ENCODE data around the gene GJB5.
A peak's percentile ranks its signal among the peaks of the same experiment; 100 is the strongest.
"Not testable (repeated sequence)": the region's sequence is repeated elsewhere in the genome, so short reads cannot be mapped to it uniquely, and the experiment has no call there.

GJB5 gene

GRCh38 chr1:34770891-34771504 is 16.2 kb downstream of the GJB5 start:
- Histone ChIP-seq H3K27ac (ENCODE audit: low read depth, low read length) (no peak overlapping the region), H3K27me3 (ENCODE audit: insufficient read depth, low read length, poor library complexity) (no peaks in the 10 kb centered on the region), H3K9ac (ENCODE audit: low read length) (no peak overlapping the region), H3K79me2 (ENCODE audit: control insufficient read depth, insufficient read depth, low read length) (no peaks in the 10 kb centered on the region), H2BK5ac (ENCODE audit: low read length) (no peak overlapping the region), H4K8ac (ENCODE audit: low read depth, low read length) (no peak overlapping the region), H3K79me1 (ENCODE audit: low read length) (no peaks in the 10 kb centered on the region), H3K4me2 (ENCODE audit: low read length) (no peak overlapping the region), H3K23ac (ENCODE audit: low read length) (no peak overlapping the region), H2AK5ac (ENCODE audit: low read length) (no peak overlapping the region), H2BK15ac (replicated peaks; ENCODE audit: low read depth) (no peak overlapping the region), H4K5ac (ENCODE audit: low read length) (no peak overlapping the region), H3K4me3 (ENCODE audit: low read length) (no peak overlapping the region), H3K36me3 (ENCODE audit: control insufficient read depth, insufficient read depth, low read length) (no peaks in the 10 kb centered on the region), H3K4ac (ENCODE audit: low read depth, low read length) (no peak overlapping the region), H2BK120ac (ENCODE audit: low read depth, low read length) (no peak overlapping the region), H3K56ac (ENCODE audit: low read length) (peak overlapping the region; percentile 17), H3K4me1 (ENCODE audit: control insufficient read depth, low read depth, low read length) (no peaks in the 10 kb centered on the region), H3K18ac (ENCODE audit: low read length) (no peak overlapping the region)
- no peak for DNase-seq
- no CpG with 5 or more reads among the region's 5 CpGs for WGBS (ENCODE audit: extremely low coverage, insufficient coverage, low lambda C conversion rate)

GRCh38 chr1:34771573-34772371 is 16.9 kb downstream of the GJB5 start:
- Histone ChIP-seq H3K4me2 (ENCODE audit: low read length) (no peak overlapping the region), H3K36me3 (ENCODE audit: control insufficient read depth, insufficient read depth, low read length) (no peaks in the 10 kb centered on the region), H3K9ac (ENCODE audit: low read length) (no peak overlapping the region), H3K79me2 (ENCODE audit: control insufficient read depth, insufficient read depth, low read length) (no peaks in the 10 kb centered on the region), H3K23ac (ENCODE audit: low read length) (no peak overlapping the region), H4K5ac (ENCODE audit: low read length) (no peak overlapping the region), H3K4me3 (ENCODE audit: low read length) (no peak overlapping the region), H3K79me1 (ENCODE audit: low read length) (no peaks in the 10 kb centered on the region), H3K18ac (ENCODE audit: low read length) (no peak overlapping the region), H3K4ac (ENCODE audit: low read depth, low read length) (no peak overlapping the region), H2AK5ac (ENCODE audit: low read length) (no peak overlapping the region), H3K27ac (ENCODE audit: low read depth, low read length) (no peak overlapping the region), H2BK5ac (ENCODE audit: low read length) (no peak overlapping the region), H4K8ac (ENCODE audit: low read depth, low read length) (no peak overlapping the region), H2BK120ac (ENCODE audit: low read depth, low read length) (no peak overlapping the region), H2BK15ac (replicated peaks; ENCODE audit: low read depth) (no peak overlapping the region), H3K4me1 (ENCODE audit: control insufficient read depth, low read depth, low read length) (no peaks in the 10 kb centered on the region), H3K56ac (ENCODE audit: low read length) (no peak overlapping the region), H3K27me3 (ENCODE audit: insufficient read depth, low read length, poor library complexity) (no peaks in the 10 kb centered on the region)
- WGBS (ENCODE audit: extremely low coverage, insufficient coverage, low lambda C conversion rate), result no CpG with 5 or more reads among the region's 16 CpGs
- no peak for DNase-seq

GRCh38 chr1:34773114-34773513 is 18.3 kb downstream of the GJB5 start:
- H3K18ac ChIP-seq (ENCODE audit: low read length); H2BK120ac ChIP-seq (ENCODE audit: low read depth, low read length); H2BK5ac ChIP-seq (ENCODE audit: low read length); H3K9ac ChIP-seq (ENCODE audit: low read length); H3K79me1 ChIP-seq (ENCODE audit: low read length); H3K56ac ChIP-seq (ENCODE audit: low read length); H4K5ac ChIP-seq (ENCODE audit: low read length); H3K4me2 ChIP-seq (ENCODE audit: low read length); H3K36me3 ChIP-seq (ENCODE audit: control insufficient read depth, insufficient read depth, low read length); H3K4ac ChIP-seq (ENCODE audit: low read depth, low read length); H3K23ac ChIP-seq (ENCODE audit: low read length); DNase-seq; H3K4me1 ChIP-seq (ENCODE audit: control insufficient read depth, low read depth, low read length); H4K8ac ChIP-seq (ENCODE audit: low read depth, low read length); H2BK15ac ChIP-seq (replicated peaks; ENCODE audit: low read depth); H3K27me3 ChIP-seq (ENCODE audit: insufficient read depth, low read length, poor library complexity); H3K27ac ChIP-seq (ENCODE audit: low read depth, low read length); H3K79me2 ChIP-seq (ENCODE audit: control insufficient read depth, insufficient read depth, low read length); H3K4me3 ChIP-seq (ENCODE audit: low read length); H2AK5ac ChIP-seq (ENCODE audit: low read length): not testable (repeated sequence)
- WGBS (ENCODE audit: extremely low coverage, insufficient coverage, low lambda C conversion rate), result no CpG with 5 or more reads among the region's 4 CpGs

- Histone ChIP-seq H3K27ac (ENCODE audit: low read depth, low read length) (no peak overlapping the region), H3K4ac (ENCODE audit: low read depth, low read length) (no peak overlapping the region), H3K36me3 (ENCODE audit: control insufficient read depth, insufficient read depth, low read length) (no peaks in the 10 kb centered on the region), H2BK5ac (ENCODE audit: low read length) (no peak overlapping the region), H3K9ac (ENCODE audit: low read length) (no peak overlapping the region), H3K27me3 (ENCODE audit: insufficient read depth, low read length, poor library complexity) (no peaks in the 10 kb centered on the region), H3K56ac (ENCODE audit: low read length) (peak overlapping the region; percentile 72), H3K18ac (ENCODE audit: low read length) (no peak overlapping the region), H4K8ac (ENCODE audit: low read depth, low read length) (no peak overlapping the region), H3K4me1 (ENCODE audit: control insufficient read depth, low read depth, low read length) (no peaks in the 10 kb centered on the region), H3K4me3 (ENCODE audit: low read length) (no peak overlapping the region), H3K79me1 (ENCODE audit: low read length) (no peaks in the 10 kb centered on the region), H2BK15ac (replicated peaks; ENCODE audit: low read depth) (no peak overlapping the region), H3K79me2 (ENCODE audit: control insufficient read depth, insufficient read depth, low read length) (no peaks in the 10 kb centered on the region), H2BK120ac (ENCODE audit: low read depth, low read length) (no peak overlapping the region), H3K23ac (ENCODE audit: low read length) (no peak overlapping the region), H4K5ac (ENCODE audit: low read length) (no peak overlapping the region), H3K4me2 (ENCODE audit: low read length) (no peak overlapping the region), H2AK5ac (ENCODE audit: low read length) (no peak overlapping the region)
- WGBS (ENCODE audit: extremely low coverage, insufficient coverage, low lambda C conversion rate), result no CpG with 5 or more reads among the region's 8 CpGs
- no peak for DNase-seq
Observed at GRCh38 chr1:34774957-34775356, 20.1 kb downstream of the GJB5 start.

- Histone ChIP-seq H3K4me1 (ENCODE audit: control insufficient read depth, low read depth, low read length) (peaks cover under 1% of the 10 kb centered on the region), H3K56ac (ENCODE audit: low read length) (no peak overlapping the region), H4K8ac (ENCODE audit: low read depth, low read length) (no peak overlapping the region), H3K9ac (ENCODE audit: low read length) (no peak overlapping the region), H2BK120ac (ENCODE audit: low read depth, low read length) (no peak overlapping the region), H3K18ac (ENCODE audit: low read length) (no peak overlapping the region), H3K4me3 (ENCODE audit: low read length) (no peak overlapping the region), H3K36me3 (ENCODE audit: control insufficient read depth, insufficient read depth, low read length) (no peaks in the 10 kb centered on the region), H3K27me3 (ENCODE audit: insufficient read depth, low read length, poor library complexity) (no peaks in the 10 kb centered on the region), H3K79me1 (ENCODE audit: low read length) (no peaks in the 10 kb centered on the region), H4K5ac (ENCODE audit: low read length) (no peak overlapping the region), H3K79me2 (ENCODE audit: control insufficient read depth, insufficient read depth, low read length) (no peaks in the 10 kb centered on the region), H3K4me2 (ENCODE audit: low read length) (no peak overlapping the region), H2BK5ac (ENCODE audit: low read length) (no peak overlapping the region), H2BK15ac (replicated peaks; ENCODE audit: low read depth) (no peak overlapping the region), H3K27ac (ENCODE audit: low read depth, low read length) (no peak overlapping the region), H3K4ac (ENCODE audit: low read depth, low read length) (no peak overlapping the region), H3K23ac (ENCODE audit: low read length) (no peak overlapping the region), H2AK5ac (ENCODE audit: low read length) (no peak overlapping the region)
- WGBS (ENCODE audit: extremely low coverage, insufficient coverage, low lambda C conversion rate), result no CpG with 5 or more reads among the region's 3 CpGs
- no peak for DNase-seq
Observed at GRCh38 chr1:34776911-34777310, 22.1 kb downstream of the GJB5 start.
